Esophagus squamous epithelium (tissue), 4 donors: Measurements from ENCODE around the gene DNAH8.

Experiments
- POLR2A ChIP-seq, 4 donors: fragments of 450-650 bp; IDR thresholded peaks; one replicate each; pipeline ENCODE4 v1.6.1; 2017; ENCODE audit warnings: antibody characterized with exemption in 4 of 4, mild to moderate bottlenecking in 4 of 4, moderate library complexity in 3 of 4
- TF ChIP-seq, protein P1 (sequence below), 6 experiments: fragments of 450-650 bp in 4 of 6; fragments of 200-600 bp in 2 of 6; sonication (generic) in 2 of 6; IDR thresholded peaks; one replicate each; pipeline ENCODE4 v1.5.1; 2016 to 2019; ENCODE audit warnings: antibody characterized with exemption in 6 of 6, mild to moderate bottlenecking in 4 of 6, moderate library complexity in 4 of 6

DNA sequence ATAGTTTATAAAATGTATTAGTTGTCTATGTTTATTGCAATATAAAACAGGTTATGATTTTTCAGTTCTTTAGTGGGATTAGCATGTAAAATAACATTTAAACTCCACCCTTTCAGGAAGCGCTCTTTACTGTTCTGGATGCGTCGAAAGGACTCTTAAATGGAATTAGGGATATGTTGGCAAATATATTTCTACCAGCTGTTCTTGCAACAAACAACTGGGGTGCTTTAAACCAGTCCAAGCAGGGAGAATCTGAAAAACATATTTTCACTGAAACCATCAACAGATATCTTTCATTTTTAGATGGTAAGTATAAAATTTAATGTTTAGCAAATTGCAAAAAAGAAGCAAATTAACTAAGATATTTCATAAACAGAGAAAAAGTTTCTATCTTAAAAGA, 21.8 kb downstream of the DNAH8 start:
- TF ChIP-seq, protein P1, sequence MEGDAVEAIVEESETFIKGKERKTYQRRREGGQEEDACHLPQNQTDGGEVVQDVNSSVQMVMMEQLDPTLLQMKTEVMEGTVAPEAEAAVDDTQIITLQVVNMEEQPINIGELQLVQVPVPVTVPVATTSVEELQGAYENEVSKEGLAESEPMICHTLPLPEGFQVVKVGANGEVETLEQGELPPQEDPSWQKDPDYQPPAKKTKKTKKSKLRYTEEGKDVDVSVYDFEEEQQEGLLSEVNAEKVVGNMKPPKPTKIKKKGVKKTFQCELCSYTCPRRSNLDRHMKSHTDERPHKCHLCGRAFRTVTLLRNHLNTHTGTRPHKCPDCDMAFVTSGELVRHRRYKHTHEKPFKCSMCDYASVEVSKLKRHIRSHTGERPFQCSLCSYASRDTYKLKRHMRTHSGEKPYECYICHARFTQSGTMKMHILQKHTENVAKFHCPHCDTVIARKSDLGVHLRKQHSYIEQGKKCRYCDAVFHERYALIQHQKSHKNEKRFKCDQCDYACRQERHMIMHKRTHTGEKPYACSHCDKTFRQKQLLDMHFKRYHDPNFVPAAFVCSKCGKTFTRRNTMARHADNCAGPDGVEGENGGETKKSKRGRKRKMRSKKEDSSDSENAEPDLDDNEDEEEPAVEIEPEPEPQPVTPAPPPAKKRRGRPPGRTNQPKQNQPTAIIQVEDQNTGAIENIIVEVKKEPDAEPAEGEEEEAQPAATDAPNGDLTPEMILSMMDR (IDR thresholded peaks at IDR 0.05), result no peak
- no peak for TF ChIP-seq POLR2A (IDR thresholded peaks at IDR 0.05)
